Tibial nerve (tissue), 4 donors: ENCODE data around the gene PTGIR.

Experiments
- CTCF ChIP-seq, 5 experiments: fragments of 200-600 bp in 3 of 5; fragments of 450-650 bp in 2 of 5; sonication (generic) in 3 of 5; IDR thresholded peaks; one replicate each; pipeline ENCODE4 v1.5.1; 2016 to 2019; ENCODE audit warnings: antibody characterized with exemption in 5 of 5, mild to moderate bottlenecking in 3 of 5, moderate library complexity in 2 of 5
- EP300 ChIP-seq, 2 donors: sonication (generic); formaldehyde crosslinking; IDR thresholded peaks; one replicate each; pipeline ENCODE4 v1.6.1; 2017; ENCODE audit warnings: antibody characterized with exemption in 2 of 2, mild to moderate bottlenecking in 1 of 2

DNA sequence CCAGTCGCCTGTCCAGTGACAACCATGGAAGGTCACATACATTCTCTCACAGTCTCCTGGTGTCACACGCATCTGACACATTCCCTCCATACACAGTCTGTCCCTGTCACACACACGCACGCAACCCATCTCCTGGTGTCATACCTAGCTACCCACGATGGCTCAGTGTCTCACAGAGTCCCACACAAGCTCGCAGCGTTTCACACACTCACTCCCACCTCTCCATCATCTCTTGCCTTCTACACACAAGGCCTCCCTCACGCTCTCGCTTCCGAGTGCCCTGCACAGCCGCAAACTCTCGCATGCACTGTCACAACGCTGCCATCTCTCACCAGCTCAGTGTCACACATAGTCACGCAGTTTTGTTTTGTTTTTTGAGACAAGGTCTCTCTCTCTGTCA lies 12.3 kb upstream of the PTGIR start:
- TF ChIP-seq CTCF (IDR thresholded peaks at IDR 0.05) (no peak), EP300 (IDR thresholded peaks at IDR 0.05) (no peak)
